ENCODE data around the gene GAREM2.

Gene GAREM2

DNA sequence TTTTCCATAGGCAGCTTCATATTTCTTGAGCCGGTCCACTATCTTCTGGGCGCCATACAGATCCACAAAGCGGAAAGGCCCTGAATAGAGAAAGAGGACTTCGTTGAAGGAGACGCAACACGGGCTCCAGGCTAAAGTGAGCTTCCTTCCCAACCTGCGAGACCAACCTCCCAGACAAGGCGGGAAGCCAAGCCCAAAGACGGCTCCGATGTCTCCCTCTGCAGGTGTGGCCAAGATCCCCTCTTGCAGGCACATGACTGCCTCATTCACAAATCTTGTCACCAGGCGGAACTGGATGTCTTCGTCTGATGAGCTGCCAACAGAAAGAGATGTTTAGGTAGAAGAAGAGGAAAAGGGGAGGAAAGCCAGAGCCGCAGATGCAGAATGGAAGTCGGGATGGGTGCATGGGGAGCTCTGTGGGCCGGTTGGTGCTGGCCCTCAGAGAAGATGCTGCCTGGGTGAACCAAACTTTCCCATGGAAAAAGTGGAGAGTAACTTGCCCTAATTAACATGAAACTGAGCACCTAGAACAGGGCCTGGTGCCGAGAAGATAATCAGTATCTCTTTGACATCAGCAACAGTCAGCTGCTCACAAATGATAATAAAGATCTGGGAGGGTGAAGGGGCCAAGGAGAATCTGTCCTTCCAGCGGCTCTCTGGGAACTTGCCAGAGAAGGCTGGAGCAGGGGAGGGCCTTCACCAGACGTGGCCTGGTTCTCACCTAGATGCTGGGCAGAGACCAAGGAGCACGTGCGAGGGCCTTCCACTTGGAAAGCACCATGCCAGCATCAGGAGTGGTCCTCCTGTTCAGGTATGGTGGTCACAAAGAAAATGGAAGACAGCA, 18.6 kb downstream of the GAREM2 start:
- no peaks in the 10 kb centered on the region for H3K27me3 ChIP-seq (ENCODE audit: insufficient read depth, low read depth, severe bottlenecking)
- TF ChIP-seq, protein P1, sequence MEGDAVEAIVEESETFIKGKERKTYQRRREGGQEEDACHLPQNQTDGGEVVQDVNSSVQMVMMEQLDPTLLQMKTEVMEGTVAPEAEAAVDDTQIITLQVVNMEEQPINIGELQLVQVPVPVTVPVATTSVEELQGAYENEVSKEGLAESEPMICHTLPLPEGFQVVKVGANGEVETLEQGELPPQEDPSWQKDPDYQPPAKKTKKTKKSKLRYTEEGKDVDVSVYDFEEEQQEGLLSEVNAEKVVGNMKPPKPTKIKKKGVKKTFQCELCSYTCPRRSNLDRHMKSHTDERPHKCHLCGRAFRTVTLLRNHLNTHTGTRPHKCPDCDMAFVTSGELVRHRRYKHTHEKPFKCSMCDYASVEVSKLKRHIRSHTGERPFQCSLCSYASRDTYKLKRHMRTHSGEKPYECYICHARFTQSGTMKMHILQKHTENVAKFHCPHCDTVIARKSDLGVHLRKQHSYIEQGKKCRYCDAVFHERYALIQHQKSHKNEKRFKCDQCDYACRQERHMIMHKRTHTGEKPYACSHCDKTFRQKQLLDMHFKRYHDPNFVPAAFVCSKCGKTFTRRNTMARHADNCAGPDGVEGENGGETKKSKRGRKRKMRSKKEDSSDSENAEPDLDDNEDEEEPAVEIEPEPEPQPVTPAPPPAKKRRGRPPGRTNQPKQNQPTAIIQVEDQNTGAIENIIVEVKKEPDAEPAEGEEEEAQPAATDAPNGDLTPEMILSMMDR (IDR thresholded peaks at IDR 0.05; ENCODE audit: low read depth, low read length), result no peak
- peaks cover 74% of the 10 kb centered on the region for H3K36me3 ChIP-seq

DNA sequence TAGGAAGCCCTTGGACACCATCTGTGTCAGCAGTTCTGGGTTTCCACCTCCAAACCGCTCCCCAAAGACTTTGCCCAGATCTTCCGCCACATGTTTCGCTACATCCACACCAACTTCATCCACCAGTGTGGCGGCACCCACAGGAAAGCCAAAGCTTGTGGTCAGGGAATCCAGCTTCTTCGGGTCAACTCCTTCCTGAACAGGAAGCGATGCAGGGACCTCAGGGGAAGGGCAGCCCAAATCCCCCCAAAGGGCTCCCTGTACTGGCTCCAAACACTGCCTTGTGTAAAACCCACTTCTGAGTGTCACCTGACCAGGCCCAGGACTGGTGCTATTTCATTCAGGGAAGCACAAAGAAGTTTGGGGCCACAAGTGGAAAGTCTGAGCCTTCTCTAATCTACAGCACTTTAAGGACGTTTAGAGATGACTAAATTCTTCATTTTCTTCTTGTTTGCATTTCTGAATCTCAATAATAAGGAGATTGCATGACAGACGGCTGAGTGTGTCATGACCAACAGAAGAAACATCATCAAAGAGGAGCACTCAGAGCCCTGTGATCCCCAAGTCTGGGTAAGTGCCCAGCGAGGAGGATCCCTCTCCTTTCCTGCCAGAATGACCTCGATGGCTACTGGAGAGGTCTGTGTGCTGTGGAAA, 20.8 kb downstream of the GAREM2 start:
- no peaks in the 10 kb centered on the region for H3K27me3 ChIP-seq (ENCODE audit: insufficient read depth, low read depth, severe bottlenecking)
- DNase-seq, result no peak
- no peak overlapping the region for H3K27ac ChIP-seq
- TF ChIP-seq, protein P1 (IDR thresholded peaks at IDR 0.05; ENCODE audit: low read depth, low read length), result no peak
- H3K36me3 ChIP-seq, result peaks cover 66% of the 10 kb centered on the region
- H3K9me3 ChIP-seq (ENCODE audit: severe bottlenecking), result no peaks in the 10 kb centered on the region
- H3K4me3 ChIP-seq (ENCODE audit: low read depth, low read length), result no peak overlapping the region

More for the DNA sequence above, 18.6 kb downstream of the GAREM2 start:
- no peak for DNase-seq
- Histone ChIP-seq H3K27ac (no peak overlapping the region), H3K4me3 (ENCODE audit: low read depth, low read length) (no peak overlapping the region), H3K9me3 (ENCODE audit: severe bottlenecking) (no peaks in the 10 kb centered on the region)

DNA sequence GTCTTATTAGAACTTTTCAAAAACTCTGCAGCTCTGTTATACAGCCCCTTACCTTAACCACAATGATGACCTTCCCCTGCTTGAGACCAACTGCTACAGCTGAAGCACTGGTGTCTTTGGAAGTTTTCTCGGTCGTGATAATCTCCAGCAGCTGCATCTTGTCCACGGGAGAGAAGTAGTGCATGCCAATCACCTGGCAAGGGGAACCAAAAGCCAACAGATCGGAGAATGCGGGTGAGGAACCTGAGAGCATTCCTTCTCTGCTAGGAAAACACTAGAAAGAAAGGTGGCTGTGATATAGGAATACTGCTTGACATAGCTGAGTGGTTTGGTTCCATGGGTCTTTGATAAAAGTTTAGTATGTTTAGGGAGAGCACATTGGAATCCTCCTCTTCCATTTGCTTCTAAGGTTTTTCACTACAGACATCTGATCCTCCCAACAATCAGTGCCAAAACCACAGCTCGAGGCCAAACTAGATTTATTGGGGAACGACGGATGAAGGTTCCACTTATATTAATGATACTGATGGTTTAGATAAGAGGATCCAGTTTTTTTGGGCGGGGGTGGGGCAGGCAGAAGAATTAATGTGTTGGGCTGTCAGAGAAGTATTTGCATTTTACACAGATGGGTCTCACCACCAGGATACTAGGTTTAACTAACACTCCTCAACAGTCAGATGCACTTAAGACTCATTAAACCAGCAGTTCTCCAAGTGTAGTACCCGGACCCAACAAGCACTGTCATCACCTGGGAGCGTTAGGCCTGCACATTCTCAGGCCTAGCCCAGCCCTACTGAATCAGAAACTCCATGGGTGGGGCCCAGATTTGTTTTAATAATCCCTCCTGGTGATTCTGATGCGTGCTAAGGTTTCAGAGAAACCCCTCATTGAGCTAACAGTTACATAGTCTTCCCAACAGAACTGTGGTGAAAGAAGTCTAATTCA, 22.4 kb downstream of the GAREM2 start:
- no peak for DNase-seq
- H3K36me3 ChIP-seq, result peaks cover 72% of the 10 kb centered on the region
- TF ChIP-seq, protein P1 (IDR thresholded peaks at IDR 0.05; ENCODE audit: low read depth, low read length), result no peak
- no peak overlapping the region for H3K27ac ChIP-seq
- no peak overlapping the region for H3K4me3 ChIP-seq (ENCODE audit: low read depth, low read length)
- H3K27me3 ChIP-seq (ENCODE audit: insufficient read depth, low read depth, severe bottlenecking), result no peaks in the 10 kb centered on the region
- H3K9me3 ChIP-seq (ENCODE audit: severe bottlenecking), result no peaks in the 10 kb centered on the region

DNA sequence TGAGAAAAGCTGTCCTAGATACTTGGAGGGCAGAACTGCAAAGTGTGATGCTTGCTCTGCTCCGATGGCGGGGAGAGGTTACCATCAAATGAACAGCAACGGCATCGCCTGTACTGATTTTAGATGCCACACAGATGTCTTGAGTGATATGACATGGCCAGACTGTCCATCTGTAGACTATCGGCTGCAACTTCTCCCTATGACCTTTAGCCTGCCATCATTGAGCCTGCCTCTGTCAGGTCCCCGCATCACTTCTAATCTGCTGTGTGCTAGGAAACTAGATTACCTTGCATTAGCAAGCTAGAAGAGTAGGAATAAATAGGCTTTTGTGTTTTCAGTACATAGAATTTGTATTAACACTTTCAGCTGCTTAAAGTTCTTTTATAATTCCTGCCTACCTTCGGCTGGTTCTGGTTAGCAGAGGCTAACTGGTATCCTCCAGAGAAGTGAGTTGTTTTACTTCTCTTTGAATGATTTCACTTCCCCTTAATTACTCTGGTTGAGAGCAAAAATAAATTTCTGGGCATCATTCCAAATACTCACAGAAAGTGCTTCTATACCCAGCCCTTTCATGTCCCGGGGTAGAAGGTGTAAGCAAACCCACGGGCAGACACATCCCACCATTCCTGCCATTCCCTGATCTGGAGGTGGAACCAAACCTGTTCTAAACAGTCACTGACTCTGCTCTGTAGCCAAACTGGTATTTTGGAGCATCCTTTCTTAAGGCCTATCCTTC, 24.0 kb downstream of the GAREM2 start:
- Histone ChIP-seq H3K9me3 (ENCODE audit: severe bottlenecking) (no peaks in the 10 kb centered on the region), H3K4me3 (ENCODE audit: low read depth, low read length) (no peak overlapping the region), H3K27me3 (ENCODE audit: insufficient read depth, low read depth, severe bottlenecking) (no peaks in the 10 kb centered on the region), H3K27ac (no peak overlapping the region), H3K36me3 (peaks cover 69% of the 10 kb centered on the region)
- TF ChIP-seq, protein P1 (IDR thresholded peaks at IDR 0.05; ENCODE audit: low read depth, low read length), result no peak
- DNase-seq, result no peak

DNA sequence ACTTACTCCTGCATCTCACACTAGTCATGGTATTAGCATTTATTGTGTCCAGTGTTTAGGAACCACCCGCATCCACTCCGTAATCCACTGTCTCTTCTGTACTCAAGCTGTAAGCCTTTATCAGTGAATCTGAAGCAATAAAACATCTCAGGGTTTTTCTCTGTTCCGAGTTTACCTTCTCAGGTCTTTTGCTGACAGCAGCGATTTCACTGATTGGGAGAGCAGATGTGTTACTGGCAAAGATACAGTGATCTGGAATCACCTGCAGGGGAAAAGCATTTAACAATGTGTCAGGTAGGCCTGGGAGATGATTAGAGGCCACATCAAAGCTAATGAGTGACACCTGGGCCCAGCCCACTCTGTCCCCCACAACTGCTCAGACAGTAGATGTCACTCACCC, 24.6 kb downstream of the GAREM2 start:
- TF ChIP-seq, protein P1 (IDR thresholded peaks at IDR 0.05; ENCODE audit: low read depth, low read length), result no peak
- no peak for DNase-seq
- Histone ChIP-seq H3K36me3 (peaks cover 68% of the 10 kb centered on the region), H3K9me3 (ENCODE audit: severe bottlenecking) (no peaks in the 10 kb centered on the region), H3K4me3 (ENCODE audit: low read depth, low read length) (no peak overlapping the region), H3K27me3 (ENCODE audit: insufficient read depth, low read depth, severe bottlenecking) (no peaks in the 10 kb centered on the region), H3K27ac (no peak overlapping the region)

Measured in WERI-Rb-1 (cell line).